T-helper 2 cell treated with Interferon-gamma antibody and Interleukin-4, amounts not matched to agents 5 μg/mL and 100 μg/mL, for 36 hours (primary cell): ENCODE results near the gene CD9.
A peak's percentile ranks its signal among the peaks of the same experiment; 100 is the strongest.
"Not testable (repeated sequence)": the region's sequence is repeated elsewhere in the genome, so short reads cannot be mapped to it uniquely, and the experiment has no call there.

Experiments
- DNase-seq: peaks from one replicate; pipeline ENCODE4 v3.0.0; 2021; ENCODE audit warnings: low spot score
- H3K27ac Mint-ChIP-seq: one replicate; pipeline ENCODE4 v1.8.0; 2021; ENCODE audit warnings: mild to moderate bottlenecking, mixed read lengths
- H3K27me3 Mint-ChIP-seq: one replicate; pipeline ENCODE4 v1.8.0; 2021; ENCODE audit warnings: low read depth, mixed read lengths
- H3K36me3 Mint-ChIP-seq: one replicate; pipeline ENCODE4 v1.8.0; 2021; ENCODE audit warnings: low read depth, mixed read lengths
- H3K4me1 Mint-ChIP-seq: one replicate; pipeline ENCODE4 v1.8.0; 2021; ENCODE audit warnings: low read depth, mixed read lengths
- H3K4me3 Mint-ChIP-seq: one replicate; pipeline ENCODE4 v1.8.0; 2022; ENCODE audit warnings: mild to moderate bottlenecking, moderate library complexity, mixed read lengths
- H3K9me3 Mint-ChIP-seq: one replicate; pipeline ENCODE4 v1.8.0; 2021; ENCODE audit warnings: mixed read lengths

The CD9 gene

DNA sequence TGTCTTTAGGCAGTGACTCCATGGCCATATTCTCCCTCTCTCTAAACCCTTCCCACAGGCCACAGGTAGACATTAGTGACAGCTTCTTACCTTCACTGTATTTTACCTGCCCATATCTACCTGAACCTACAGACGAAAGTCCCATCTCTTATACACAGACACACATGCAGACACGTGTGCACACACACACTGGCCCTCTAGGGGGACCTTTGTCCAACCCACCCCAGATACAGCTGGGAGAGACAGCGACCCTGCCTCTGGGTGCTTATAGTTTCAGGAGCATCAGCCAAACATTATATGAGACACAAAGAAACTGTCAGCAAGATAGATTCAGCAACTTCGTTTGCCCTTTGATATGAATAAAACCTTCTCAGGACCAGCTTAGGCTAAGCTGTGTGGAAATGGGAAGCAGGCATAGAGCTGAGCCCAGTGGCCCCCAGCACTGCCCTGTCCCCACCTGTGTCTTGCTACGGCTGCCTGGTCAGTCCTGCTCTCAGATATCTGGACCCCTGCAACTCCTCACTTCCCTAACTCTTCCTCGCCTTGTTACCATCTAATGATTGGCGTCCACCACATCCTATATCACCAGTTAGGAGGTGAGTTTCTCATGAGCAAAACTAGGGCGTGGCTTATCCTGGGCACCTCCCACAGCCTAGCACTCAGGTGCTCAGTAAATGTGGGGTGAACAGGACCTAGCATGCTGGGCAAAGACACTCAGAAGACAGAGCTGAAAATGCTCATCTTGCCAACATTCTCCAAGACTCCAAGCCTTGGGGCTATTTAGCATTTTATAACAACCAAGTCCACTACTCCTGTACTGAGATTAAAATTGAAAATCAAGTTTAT, 12.0 kb upstream of the CD9 start:
- H3K27ac Mint-ChIP-seq, result no peak overlapping the region
- H3K4me3 Mint-ChIP-seq, result no peak overlapping the region
- H3K9me3 Mint-ChIP-seq, result no peaks in the 10 kb centered on the region
- no peaks in the 10 kb centered on the region for H3K4me1 Mint-ChIP-seq
- DNase-seq, result no peak
- peaks cover 23% of the 10 kb centered on the region for H3K27me3 Mint-ChIP-seq
- no peaks in the 10 kb centered on the region for H3K36me3 Mint-ChIP-seq

DNA sequence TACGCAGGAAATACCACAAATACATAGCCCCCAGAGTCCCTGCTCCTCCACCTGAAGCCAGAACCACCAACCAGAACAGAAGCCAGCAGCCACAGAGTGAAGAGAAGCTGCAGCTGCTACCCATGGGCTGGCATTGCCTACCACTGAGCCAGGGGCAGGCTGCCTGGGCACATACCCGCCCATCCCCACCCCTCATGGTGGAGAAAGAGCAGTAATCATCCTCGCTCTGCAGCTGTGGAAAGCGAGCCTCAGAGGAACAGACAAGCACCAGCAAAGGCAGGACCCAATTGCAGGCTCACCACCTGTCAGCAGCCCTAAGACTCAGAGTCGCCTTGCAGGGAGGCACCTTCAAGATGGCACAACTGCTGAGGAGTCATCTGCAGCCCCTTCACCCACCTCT, 11.2 kb upstream of the CD9 start:
- H3K27me3 Mint-ChIP-seq, result peaks cover 23% of the 10 kb centered on the region
- no peak overlapping the region for H3K27ac Mint-ChIP-seq
- H3K4me3 Mint-ChIP-seq, result no peak overlapping the region
- H3K36me3 Mint-ChIP-seq, result no peaks in the 10 kb centered on the region
- no peaks in the 10 kb centered on the region for H3K4me1 Mint-ChIP-seq
- DNase-seq, result no peak
- H3K9me3 Mint-ChIP-seq, result no peaks in the 10 kb centered on the region

DNA sequence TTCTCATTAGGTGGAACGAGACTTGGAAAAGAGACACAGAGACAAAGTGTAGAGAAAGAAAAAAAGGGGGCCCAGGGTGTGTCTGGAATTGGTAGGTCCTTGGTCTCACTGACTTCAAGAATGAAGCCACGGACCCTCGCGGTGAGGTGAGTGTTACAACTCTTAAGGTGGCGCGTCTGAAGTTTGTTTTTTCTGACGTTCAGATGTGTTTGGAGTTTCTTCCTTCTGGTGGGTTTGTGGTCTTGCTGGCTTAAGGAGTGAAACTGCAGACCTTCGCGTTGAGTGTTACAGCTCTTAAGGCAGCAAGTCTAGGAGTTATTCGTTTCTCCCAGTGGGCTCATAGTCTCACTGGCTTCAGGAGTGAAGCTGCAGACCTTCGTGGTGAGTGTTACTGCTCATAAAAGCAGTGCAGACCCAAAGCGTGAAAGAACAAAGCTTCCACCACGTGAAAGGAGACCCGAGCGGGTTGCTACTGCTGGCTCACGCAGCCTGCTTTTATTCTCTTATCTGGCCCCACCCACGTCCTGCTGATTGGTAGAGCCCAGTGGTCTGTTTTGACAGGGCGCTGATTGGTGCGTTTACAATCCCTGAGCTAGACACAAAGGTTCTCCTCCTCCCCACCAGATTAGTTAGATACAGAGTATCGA, 10.1 kb upstream of the CD9 start:
- H3K9me3 Mint-ChIP-seq, H3K4me1 Mint-ChIP-seq, H3K27ac Mint-ChIP-seq, H3K4me3 Mint-ChIP-seq, DNase-seq, H3K36me3 Mint-ChIP-seq: not testable (repeated sequence)
- H3K27me3 Mint-ChIP-seq, result peaks cover 23% of the 10 kb centered on the region

GRCh38 chr12:6190767-6191530, 9.3 kb upstream of the CD9 start:
- H3K36me3 Mint-ChIP-seq, H3K27ac Mint-ChIP-seq, H3K4me3 Mint-ChIP-seq, H3K4me1 Mint-ChIP-seq, H3K9me3 Mint-ChIP-seq, DNase-seq: not testable (repeated sequence)
- peaks cover 23% of the 10 kb centered on the region for H3K27me3 Mint-ChIP-seq

GRCh38 chr12:6192604-6193380, 7.4 kb upstream of the CD9 start:
- Mint-ChIP-seq H3K4me1 (peaks cover 2% of the 10 kb centered on the region), H3K9me3 (no peaks in the 10 kb centered on the region), H3K36me3 (no peaks in the 10 kb centered on the region), H3K4me3 (no peak overlapping the region), H3K27me3 (peaks cover 20% of the 10 kb centered on the region), H3K27ac (no peak overlapping the region)
- no peak for DNase-seq

DNA sequence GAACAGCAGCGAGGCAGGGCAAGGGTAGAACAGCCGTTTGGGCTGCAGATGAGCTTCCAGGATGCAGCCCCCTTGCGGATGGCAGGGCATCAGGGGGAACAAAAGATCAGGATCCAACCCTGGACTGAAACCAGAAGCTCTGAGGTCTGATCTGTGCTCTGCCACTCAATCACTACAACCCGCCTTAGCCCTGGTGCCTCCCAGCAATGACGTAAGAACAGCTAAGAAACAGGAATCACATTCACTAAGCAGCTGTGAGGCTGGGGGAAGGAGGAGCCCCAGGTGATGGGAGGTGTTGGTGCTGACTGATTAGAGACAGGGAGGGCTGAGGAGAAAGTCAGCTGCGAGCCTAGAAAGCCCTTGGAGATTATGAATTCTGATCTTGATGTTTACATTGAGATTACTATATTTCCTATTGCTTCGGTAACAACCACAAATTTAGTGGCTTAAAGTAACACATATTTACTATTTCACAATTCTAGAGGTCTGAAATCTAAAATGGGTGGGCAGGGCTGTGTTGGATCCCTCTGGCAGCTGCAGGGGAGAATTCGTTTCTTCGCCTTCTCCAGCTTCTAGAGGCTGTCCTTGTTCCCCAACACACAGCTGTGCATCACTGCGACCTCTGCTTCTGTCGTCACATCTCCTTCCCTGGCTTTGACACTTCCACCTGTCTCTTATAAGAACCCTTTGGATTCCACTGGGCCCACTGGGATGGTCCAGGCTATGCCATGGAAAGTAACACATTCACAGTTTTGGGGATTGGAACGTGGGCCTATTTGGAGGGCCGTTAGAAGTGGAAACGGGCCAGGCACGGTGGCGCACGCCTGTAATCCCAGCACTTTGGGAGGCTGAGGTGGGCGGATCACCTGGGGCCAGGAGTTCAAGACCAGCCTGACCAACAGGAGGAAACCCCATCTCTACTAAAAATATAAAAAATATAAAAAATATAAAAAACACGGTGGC, 6.1 kb upstream of the CD9 start:
- peaks cover 30% of the 10 kb centered on the region for H3K27me3 Mint-ChIP-seq
- no peaks in the 10 kb centered on the region for H3K36me3 Mint-ChIP-seq
- no peak overlapping the region for H3K27ac Mint-ChIP-seq
- DNase-seq, result no peak
- H3K9me3 Mint-ChIP-seq, result no peaks in the 10 kb centered on the region
- no peak overlapping the region for H3K4me3 Mint-ChIP-seq
- peaks cover 5% of the 10 kb centered on the region for H3K4me1 Mint-ChIP-seq

DNA sequence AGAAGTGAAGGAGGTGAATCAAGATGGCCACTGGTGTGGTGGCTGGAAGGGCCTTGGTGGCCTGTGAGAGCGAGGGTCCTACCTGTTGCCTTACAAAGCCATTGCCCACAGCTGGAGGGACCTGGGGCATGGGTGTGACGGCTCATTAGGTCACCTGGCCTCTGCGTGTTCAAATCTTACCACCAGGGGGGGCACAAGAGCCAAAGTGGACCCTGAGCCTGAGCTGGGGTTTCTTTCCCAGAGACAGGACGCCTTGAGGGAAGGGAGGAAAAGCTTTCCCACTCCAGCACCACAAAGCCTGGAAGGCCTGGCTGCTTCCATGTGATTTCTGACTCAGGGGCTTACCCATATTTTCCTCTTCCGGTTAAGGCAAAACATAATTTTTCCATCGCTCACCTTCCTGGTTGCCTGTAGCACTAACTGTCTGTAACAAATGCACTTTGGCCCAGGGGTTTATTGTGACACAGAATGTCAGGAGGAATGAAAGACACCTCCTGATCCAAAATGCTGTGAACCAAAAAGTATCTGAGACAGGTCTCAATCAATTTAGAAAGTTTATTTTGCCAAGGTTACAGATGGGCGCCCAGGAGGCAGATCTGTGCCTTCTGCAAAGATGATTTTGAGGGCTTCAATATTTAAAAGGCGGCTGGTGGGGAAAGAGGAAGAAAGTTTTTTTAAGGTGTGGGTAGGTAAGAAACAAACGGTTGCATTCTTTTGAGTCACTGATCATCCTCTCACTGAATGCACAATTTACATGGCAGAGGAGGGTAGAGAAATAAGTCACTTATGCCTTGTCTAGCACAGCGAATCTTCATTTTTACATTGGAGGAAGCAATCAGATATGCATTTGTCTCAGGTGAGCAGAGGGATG, 4.3 kb upstream of the CD9 start:
- Mint-ChIP-seq H3K4me1 (peaks cover 10% of the 10 kb centered on the region), H3K36me3 (no peaks in the 10 kb centered on the region), H3K27me3 (peaks cover 26% of the 10 kb centered on the region), H3K9me3 (no peaks in the 10 kb centered on the region), H3K4me3 (no peak overlapping the region), H3K27ac (no peak overlapping the region)
- peak; percentile 58 for DNase-seq

- DNase-seq, result no peak
- Mint-ChIP-seq H3K27me3 (peaks cover 38% of the 10 kb centered on the region), H3K36me3 (no peaks in the 10 kb centered on the region), H3K4me3 (no peak overlapping the region), H3K27ac (no peak overlapping the region), H3K9me3 (no peaks in the 10 kb centered on the region), H3K4me1 (peaks cover 12% of the 10 kb centered on the region)
Observed at GRCh38 chr12:6198051-6198450, 2.1 kb upstream of the CD9 start.

GRCh38 chr12:6198556-6198955, 1.6 kb upstream of the CD9 start:
- Mint-ChIP-seq H3K36me3 (no peaks in the 10 kb centered on the region), H3K9me3 (no peaks in the 10 kb centered on the region), H3K4me3 (no peak overlapping the region), H3K4me1 (peaks cover 12% of the 10 kb centered on the region), H3K27me3 (peaks cover 42% of the 10 kb centered on the region), H3K27ac (no peak overlapping the region)
- DNase-seq, result no peak

DNA sequence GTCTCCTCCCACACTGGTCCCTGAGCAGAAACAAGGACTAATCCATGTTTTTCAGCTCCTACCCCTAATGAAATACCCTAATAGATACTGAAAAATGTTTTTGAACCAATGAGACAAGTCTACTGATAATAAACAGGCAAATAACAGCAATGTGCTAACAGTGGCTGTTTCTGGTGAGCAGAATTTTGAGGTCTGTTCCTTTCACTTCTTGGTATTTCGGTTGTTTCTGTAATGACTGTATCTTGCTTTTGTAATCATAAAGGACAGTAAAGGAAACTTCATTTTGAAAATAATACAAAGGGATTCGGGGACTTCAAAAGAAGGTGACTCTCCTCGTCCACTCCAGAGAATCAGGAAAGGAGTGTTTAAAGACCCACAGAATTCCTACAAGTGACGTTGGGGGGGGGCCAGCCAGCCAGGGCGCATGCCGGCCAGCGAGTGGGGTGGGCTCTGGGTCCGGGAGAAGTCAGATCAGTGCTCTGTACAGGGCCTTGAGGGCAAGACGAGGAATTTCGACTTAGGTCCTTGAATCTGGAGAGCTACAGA, 1.1 kb upstream of the CD9 start:
- peaks cover 12% of the 10 kb centered on the region for H3K4me1 Mint-ChIP-seq
- peak overlapping the region; percentile 25 for H3K4me3 Mint-ChIP-seq
- H3K27me3 Mint-ChIP-seq, result peaks cover 42% of the 10 kb centered on the region
- no peaks in the 10 kb centered on the region for H3K9me3 Mint-ChIP-seq
- no peaks in the 10 kb centered on the region for H3K36me3 Mint-ChIP-seq
- peak overlapping the region; percentile 5 for H3K27ac Mint-ChIP-seq
- no peak for DNase-seq

DNA sequence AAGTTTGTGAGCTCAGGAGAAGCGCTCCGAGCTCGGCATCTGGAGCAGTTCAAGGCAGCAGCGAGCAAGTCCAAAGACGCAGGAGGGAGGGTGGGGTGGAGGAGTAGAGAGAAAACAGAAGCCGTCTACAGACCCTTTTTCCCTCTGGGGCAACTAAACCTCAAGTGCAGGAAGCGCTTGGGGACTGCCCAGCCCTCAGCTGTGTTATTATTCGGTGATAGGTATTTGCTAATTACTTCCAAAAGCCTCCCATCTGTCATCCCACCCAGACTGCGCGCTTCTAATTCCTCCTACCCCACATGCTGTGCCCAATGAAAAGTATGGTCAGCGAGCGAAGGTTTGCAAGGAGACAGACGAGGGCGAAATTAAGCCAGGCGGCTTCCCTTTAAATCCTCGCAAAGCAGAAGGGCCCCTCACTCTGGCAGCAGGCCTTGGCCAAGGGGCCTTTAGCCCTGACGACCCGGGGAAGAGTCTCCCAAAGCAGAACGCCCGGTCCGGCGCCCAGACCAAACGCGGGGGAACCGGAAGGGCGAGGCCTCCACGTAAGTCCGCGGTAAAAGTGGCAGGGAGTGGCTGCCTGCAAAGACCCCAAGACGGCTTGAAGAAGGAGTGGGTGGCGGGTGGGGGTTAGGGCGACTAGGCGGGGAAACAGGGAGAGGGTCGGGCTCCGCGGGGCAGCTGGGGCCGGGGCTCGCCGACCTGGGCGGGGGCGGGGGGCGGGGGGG, 507 bp upstream of the CD9 start:
- no peaks in the 10 kb centered on the region for H3K9me3 Mint-ChIP-seq
- H3K27me3 Mint-ChIP-seq, result peaks cover 42% of the 10 kb centered on the region
- H3K36me3 Mint-ChIP-seq, result no peaks in the 10 kb centered on the region
- H3K4me3 Mint-ChIP-seq, result peak overlapping the region; percentile 46
- DNase-seq, result no peak
- H3K27ac Mint-ChIP-seq, result peak overlapping the region; percentile 5
- peaks cover 14% of the 10 kb centered on the region for H3K4me1 Mint-ChIP-seq
